Keratinocyte (primary cell): ENCODE results near the gene GNG14. TPM values are rescaled to one million over a fixed set of nuclear protein-coding genes. Genes with fewer than 3 reads are reported as not detected.

Experiments used
- DNase-seq: peaks from one replicate; pipeline ENCODE4 v3.0.0-alpha.2; 2011; ENCODE audit warnings: low read depth, missing footprints, low spot score
- FAIRE-seq: peaks from 2 replicates; lab custom pipeline; 2011; peaks lifted over from hg19 to GRCh38; lab: Jason Lieb, UNC
- H2AFZ ChIP-seq: 2 replicates; pipeline ENCODE4 v1.6.0; 2012; ENCODE audit warnings: low read length, control low read depth, inconsistent platforms; ENCODE audit not compliant: control insufficient read depth
- H3K27ac ChIP-seq: 2 replicates; pipeline ENCODE4 v1.5.1; 2011; ENCODE audit warnings: low read length; ENCODE audit not compliant: control insufficient read depth, insufficient read depth
- H3K27me3 ChIP-seq: 3 replicates; pipeline ENCODE4 v1.6.0; 2011; ENCODE audit warnings: low read length; ENCODE audit not compliant: control insufficient read depth, insufficient read depth; ENCODE audit errors: extremely low read depth
- H3K36me3 ChIP-seq, 2 experiments: 2 replicates in 1 of 2; 3 replicates in 1 of 2; pipeline ENCODE4 v1.5.1; 2011; ENCODE audit warnings: low read length in 2 of 2, mild to moderate bottlenecking in 1 of 2; ENCODE audit not compliant: control insufficient read depth in 2 of 2, insufficient read depth in 2 of 2; ENCODE audit errors: extremely low read depth in 1 of 2
- H3K4me1 ChIP-seq: 3 replicates; pipeline ENCODE4 v1.5.1; 2011; ENCODE audit warnings: low read length; ENCODE audit not compliant: control insufficient read depth, insufficient read depth; ENCODE audit errors: extremely low read depth
- H3K4me2 ChIP-seq: 3 replicates; pipeline ENCODE4 v1.6.0; 2011; ENCODE audit warnings: low read depth, low read length; ENCODE audit not compliant: control insufficient read depth, insufficient read depth; ENCODE audit errors: extremely low read depth
- H3K4me3 ChIP-seq, 3 experiments: fragments of 200-600 bp in 1 of 3; sonication (generic) in 1 of 3; 2 replicates in 2 of 3; 3 replicates in 1 of 3; pipeline ENCODE4 v1.5.1; 2011 to 2016; ENCODE audit warnings: low read length in 3 of 3, mild to moderate bottlenecking in 3 of 3, control low read depth in 2 of 3, inconsistent platforms in 1 of 3, low read depth in 1 of 3, mixed read lengths in 1 of 3, mixed run types in 1 of 3, moderate library complexity in 1 of 3; ENCODE audit not compliant: control insufficient read depth in 2 of 3, insufficient read depth in 2 of 3; ENCODE audit errors: extremely low read depth in 1 of 3
- H3K79me2 ChIP-seq: 2 replicates; pipeline ENCODE4 v1.6.0; 2012; ENCODE audit warnings: low read length; ENCODE audit not compliant: control insufficient read depth, insufficient read depth
- H3K9ac ChIP-seq: 3 replicates; pipeline ENCODE4 v1.6.0; 2011; ENCODE audit warnings: low read length; ENCODE audit not compliant: control insufficient read depth, insufficient read depth; ENCODE audit errors: extremely low read depth
- H3K9me1 ChIP-seq: 3 replicates; pipeline ENCODE4 v1.6.0; 2011; ENCODE audit warnings: low read length; ENCODE audit not compliant: control insufficient read depth, insufficient read depth; ENCODE audit errors: extremely low read depth
- H3K9me3 ChIP-seq: 2 replicates; pipeline ENCODE4 v1.5.1; 2012; ENCODE audit warnings: low read depth, low read length; ENCODE audit not compliant: control insufficient read depth
- H4K20me1 ChIP-seq: 3 replicates; pipeline ENCODE4 v1.6.0; 2011; ENCODE audit warnings: low read length; ENCODE audit not compliant: control insufficient read depth, insufficient read depth; ENCODE audit errors: extremely low read depth
- EZH2 ChIP-seq: IDR thresholded peaks from one replicate; pipeline ENCODE4 v1.6.1; 2012; ENCODE audit warnings: inconsistent platforms, mild to moderate bottlenecking, low read length, moderate library complexity
- dilution Hi-C: fragments of 300-500 bp; cut with MboI; formaldehyde crosslinking; loops from one replicate; pipeline ENCODE4 v1.7.0; 2020; ENCODE audit warnings: low sequenced_read_pairs; ENCODE audit not compliant: extremely low pct_ligation_motif_present
- polyA plus RNA-seq, 5 experiments: library from polyadenylated mRNA; depleted of rRNA in 3 of 5; stranded (reverse) in 3 of 5; stranded (forward) in 1 of 5; unstranded in 1 of 5; fragments of >200 nt; gene quantifications; 1 replicate in 1 of 5; 2 replicates in 3 of 5; 3 replicates in 1 of 5; pipeline versions ENCODE4 v1.2.1 to v1.2.3, GENCODE V29; 2011 to 2012; ENCODE audit warnings: missing spikeins in 2 of 5, low read depth in 1 of 5, low replicate concordance in 1 of 5
- small RNA-seq, 3 experiments: library from RNA; depleted of rRNA; stranded (forward); fragments of <200 nt; gene quantifications; one replicate each; pipeline ENCODE3, GENCODE V24; 2012; ENCODE audit warnings: low read depth in 3 of 3, low replicate concordance in 1 of 3; ENCODE audit not compliant: insufficient read length in 3 of 3
- TF ChIP-seq, protein P1 (sequence below), 3 experiments: IDR thresholded peaks in 1 of 3; conservative IDR thresholded peaks in 1 of 3; optimal IDR thresholded peaks in 1 of 3; 2 replicates in 2 of 3; 3 replicates in 1 of 3; pipeline versions ENCODE3 to v1.5.1; 2011; ENCODE audit warnings: low read length in 3 of 3, mild to moderate bottlenecking in 3 of 3, moderate library complexity in 2 of 3, control low read depth in 1 of 3, inconsistent platforms in 1 of 3; ENCODE audit not compliant: insufficient read depth in 2 of 3; ENCODE audit errors: extremely low read depth in 1 of 3

Gene GNG14
- polyA plus RNA-seq, 1 donor (not counting 4 experiments of a cell fraction or from before 2014, with no cell fraction given), result not detected

DNA sequence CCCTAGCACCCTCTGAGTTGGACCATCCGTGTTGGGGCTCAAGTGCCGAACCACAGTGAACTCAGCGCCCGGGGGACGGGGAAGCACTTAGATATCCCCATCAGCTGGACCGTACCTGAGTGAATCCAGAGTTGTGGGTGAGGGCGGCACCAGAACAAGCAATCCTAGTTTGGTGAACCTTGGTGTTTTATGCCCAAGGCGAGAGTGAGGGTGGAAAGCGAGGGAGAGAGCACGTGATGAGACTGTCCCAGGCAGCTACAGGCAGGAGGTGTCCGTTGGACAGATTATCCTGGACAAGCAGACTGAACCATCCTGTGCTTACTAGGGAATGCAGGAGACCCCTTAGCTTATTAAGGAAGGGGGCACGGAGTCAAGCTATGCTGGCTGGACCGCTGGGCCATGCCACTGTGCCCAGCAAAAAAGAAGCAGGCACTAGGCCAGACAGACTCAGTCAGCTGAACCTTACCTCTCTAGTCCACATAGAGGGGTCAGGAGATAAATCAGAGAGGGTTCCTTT lies 50.1 kb downstream of the GNG14 start:
- H3K4me2 ChIP-seq, result peak overlapping the region; percentile 99
- peak overlapping the region; percentile 74 to 98 (median 80) for H3K4me3 ChIP-seq
- dilution Hi-C loops, result no loop called here
- FAIRE-seq, result no peak
- peaks cover 15% of the 10 kb centered on the region for H3K4me1 ChIP-seq
- TF ChIP-seq, protein P1, sequence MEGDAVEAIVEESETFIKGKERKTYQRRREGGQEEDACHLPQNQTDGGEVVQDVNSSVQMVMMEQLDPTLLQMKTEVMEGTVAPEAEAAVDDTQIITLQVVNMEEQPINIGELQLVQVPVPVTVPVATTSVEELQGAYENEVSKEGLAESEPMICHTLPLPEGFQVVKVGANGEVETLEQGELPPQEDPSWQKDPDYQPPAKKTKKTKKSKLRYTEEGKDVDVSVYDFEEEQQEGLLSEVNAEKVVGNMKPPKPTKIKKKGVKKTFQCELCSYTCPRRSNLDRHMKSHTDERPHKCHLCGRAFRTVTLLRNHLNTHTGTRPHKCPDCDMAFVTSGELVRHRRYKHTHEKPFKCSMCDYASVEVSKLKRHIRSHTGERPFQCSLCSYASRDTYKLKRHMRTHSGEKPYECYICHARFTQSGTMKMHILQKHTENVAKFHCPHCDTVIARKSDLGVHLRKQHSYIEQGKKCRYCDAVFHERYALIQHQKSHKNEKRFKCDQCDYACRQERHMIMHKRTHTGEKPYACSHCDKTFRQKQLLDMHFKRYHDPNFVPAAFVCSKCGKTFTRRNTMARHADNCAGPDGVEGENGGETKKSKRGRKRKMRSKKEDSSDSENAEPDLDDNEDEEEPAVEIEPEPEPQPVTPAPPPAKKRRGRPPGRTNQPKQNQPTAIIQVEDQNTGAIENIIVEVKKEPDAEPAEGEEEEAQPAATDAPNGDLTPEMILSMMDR (optimal IDR thresholded peaks at IDR 0.05 in 1 of 3, IDR thresholded peaks at IDR 0.05 in 1 of 3, conservative IDR thresholded peaks at IDR 0.05 in 1 of 3; ENCODE audit: extremely low read depth in 1 of 3, insufficient read depth in 2 of 3, low read length in 3 of 3), result no peak
- TF ChIP-seq EZH2, result no peak
- H3K9ac ChIP-seq, result peak overlapping the region; percentile 84
- H4K20me1 ChIP-seq, result peaks cover 4% of the 10 kb centered on the region
- H2AFZ ChIP-seq, result peak overlapping the region; percentile 77
- no peak for DNase-seq
- no peaks in the 10 kb centered on the region for H3K9me1 ChIP-seq
- peaks cover 4 to 5% of the 10 kb centered on the region in 2 experiments for H3K36me3 ChIP-seq
- peaks cover 36% of the 10 kb centered on the region for H3K79me2 ChIP-seq
- peak overlapping the region; percentile 97 for H3K27ac ChIP-seq
- H3K27me3 ChIP-seq, result no peaks in the 10 kb centered on the region
- no peaks in the 10 kb centered on the region for H3K9me3 ChIP-seq

Small RNA genes lying within 50 kb of the gene (small RNA-seq; reads per million reads assigned to genes)
- gene SNORD41, result 1.7 to 13.3 (median 4.3) reads per million in 3 experiments

Other genes with a start within 250 kb of the GNG14 start
- 1.8 to 3.1 TPM (median 2.4 TPM) in 3 replicates for gene ZNF443, start 247.0 kb upstream of the GNG14 start, polyA plus RNA-seq
- gene ZNF709, start 203.2 kb upstream of the GNG14 start, polyA plus RNA-seq, result 0.62 to 0.98 TPM (median 0.75 TPM) in 3 replicates
- gene ZNF564, start 136.5 kb upstream of the GNG14 start, polyA plus RNA-seq, result 2.0 to 3.5 TPM (median 2.5 TPM) in 3 replicates
- gene ZNF490, start 77.2 kb upstream of the GNG14 start, polyA plus RNA-seq, result 2.7 to 3.2 TPM (median 3.2 TPM) in 3 replicates
- gene ZNF791, start 77.1 kb upstream of the GNG14 start, polyA plus RNA-seq, result 8.1 to 11.5 TPM (median 10.3 TPM) in 3 replicates
- 17.0 to 30.1 TPM (median 21.1 TPM) in 3 replicates for gene MAN2B1, start 21.3 kb upstream of the GNG14 start, polyA plus RNA-seq
- 3.8 to 5.6 TPM (median 5.0 TPM) in 3 replicates for gene WDR83, start 21.2 kb upstream of the GNG14 start, polyA plus RNA-seq
- 36.5 to 45.0 TPM (median 37.2 TPM) in 3 replicates for gene DHPS, start 6.1 kb upstream of the GNG14 start, polyA plus RNA-seq
- gene FBXW9, start 8.6 kb downstream of the GNG14 start, polyA plus RNA-seq, result 5.6 to 11.2 TPM (median 8.1 TPM) in 3 replicates
- 75.3 to 115 TPM (median 105 TPM) in 3 replicates for gene TNPO2, start 35.9 kb downstream of the GNG14 start, polyA plus RNA-seq
- gene TRIR, start 46.7 kb downstream of the GNG14 start, polyA plus RNA-seq, result 148 to 170 TPM (median 153 TPM) in 3 replicates
- 104 to 173 TPM (median 138 TPM) in 3 replicates for gene GET3, start 49.5 kb downstream of the GNG14 start, polyA plus RNA-seq
- gene BEST2, start 63.8 kb downstream of the GNG14 start, polyA plus RNA-seq, result 0.03 TPM in 1 of 3 replicates, not detected in the others
- gene HOOK2, start 87.6 kb downstream of the GNG14 start, polyA plus RNA-seq, result 19.0 to 27.4 TPM (median 21.9 TPM) in 3 replicates
- 34.9 to 85.1 TPM (median 40.8 TPM) in 3 replicates for gene JUNB, start 103.5 kb downstream of the GNG14 start, polyA plus RNA-seq
- 119 to 301 TPM (median 154 TPM) in 3 replicates for gene PRDX2, start 113.8 kb downstream of the GNG14 start, polyA plus RNA-seq
- 0.41 to 6.6 TPM (median 2.9 TPM) in 3 replicates for gene THSD8, start 114.1 kb downstream of the GNG14 start, polyA plus RNA-seq
- 12.7 to 32.5 TPM (median 19.7 TPM) in 3 replicates for gene RNASEH2A, start 118.6 kb downstream of the GNG14 start, polyA plus RNA-seq
- gene RTBDN, start 146.6 kb downstream of the GNG14 start, polyA plus RNA-seq, result not detected in 3 replicates
- 0.09 to 0.13 TPM (median 0.11 TPM) in 3 replicates for gene MAST1, start 150.5 kb downstream of the GNG14 start, polyA plus RNA-seq
- 23.5 to 38.3 TPM (median 27.2 TPM) in 3 replicates for gene DNASE2, start 193.5 kb downstream of the GNG14 start, polyA plus RNA-seq
- not detected in 3 replicates for gene KLF1, start 199.2 kb downstream of the GNG14 start, polyA plus RNA-seq
- gene GCDH, start 203.2 kb downstream of the GNG14 start, polyA plus RNA-seq, result 9.9 to 16.8 TPM (median 11.5 TPM) in 3 replicates
- 0.07 to 0.10 TPM in 2 of 3 replicates, not detected in the other for gene SYCE2, start 231.3 kb downstream of the GNG14 start, polyA plus RNA-seq
- 29.9 to 68.7 TPM (median 30.9 TPM) in 3 replicates for gene FARSA, start 245.7 kb downstream of the GNG14 start, polyA plus RNA-seq